ENCODE measurements around the gene CFAP65. TPM values are rescaled to one million over a fixed set of nuclear protein-coding genes. Genes with fewer than 3 reads are reported as not detected.

The CFAP65 gene
- polyA plus RNA-seq, 1 donor (not counting 4 experiments of a cell fraction or from before 2014, with no cell fraction given) = not detected

DNA sequence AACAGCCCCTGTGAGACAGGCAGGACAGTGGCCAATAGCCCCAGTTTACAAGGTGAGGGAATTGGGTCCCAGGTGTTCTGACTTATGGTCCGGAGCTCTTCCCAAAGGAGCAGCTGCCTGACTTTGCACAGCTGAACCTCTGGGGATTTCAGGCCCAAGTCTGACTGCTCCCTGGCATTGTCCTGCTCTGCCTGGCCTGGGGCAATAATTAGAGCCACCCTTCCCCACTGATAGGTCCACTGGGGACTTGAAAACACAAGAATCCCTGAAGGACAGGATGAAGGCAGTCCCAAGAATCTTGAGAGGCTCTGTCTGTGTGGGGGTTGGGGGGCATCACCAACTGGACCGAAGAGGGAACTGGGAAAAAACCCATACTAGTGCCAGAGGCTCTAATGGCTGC is 52.7 kb downstream of the CFAP65 start:
- Histone ChIP-seq H3K9me1 (ENCODE audit: control insufficient read depth, extremely low read depth, insufficient read depth, low read length) (no peaks in the 10 kb centered on the region), H4K20me1 (ENCODE audit: control insufficient read depth, extremely low read depth, insufficient read depth, low read length) (no peaks in the 10 kb centered on the region), H3K4me1 (ENCODE audit: control insufficient read depth, extremely low read depth, insufficient read depth, low read length) (peaks cover 2% of the 10 kb centered on the region), H3K9me3 (ENCODE audit: control insufficient read depth, low read depth, low read length) (no peaks in the 10 kb centered on the region), H3K27me3 (ENCODE audit: control insufficient read depth, extremely low read depth, insufficient read depth, low read length) (peaks cover 99% of the 10 kb centered on the region), H3K4me2 (ENCODE audit: control insufficient read depth, extremely low read depth, insufficient read depth, low read depth, low read length) (no peak overlapping the region), H2AFZ (ENCODE audit: control insufficient read depth, low read length) (no peak overlapping the region), H3K4me3 (ENCODE audit: control insufficient read depth in 2 of 3, extremely low read depth in 1 of 3, insufficient read depth in 2 of 3, low read depth in 1 of 3, low read length in 3 of 3) (no peak overlapping the region), H3K36me3 (ENCODE audit: control insufficient read depth in 2 of 2, extremely low read depth in 1 of 2, insufficient read depth in 2 of 2, low read length in 2 of 2) (no peaks in the 10 kb centered on the region), H3K27ac (ENCODE audit: control insufficient read depth, insufficient read depth, low read length) (no peak overlapping the region), H3K9ac (ENCODE audit: control insufficient read depth, extremely low read depth, insufficient read depth, low read length) (no peak overlapping the region), H3K79me2 (ENCODE audit: control insufficient read depth, insufficient read depth, low read length) (no peaks in the 10 kb centered on the region)
- dilution Hi-C loops (cut with MboI; ENCODE audit: extremely low pct_ligation_motif_present, low sequenced_read_pairs) = no loop called here
- TF ChIP-seq, protein P1, sequence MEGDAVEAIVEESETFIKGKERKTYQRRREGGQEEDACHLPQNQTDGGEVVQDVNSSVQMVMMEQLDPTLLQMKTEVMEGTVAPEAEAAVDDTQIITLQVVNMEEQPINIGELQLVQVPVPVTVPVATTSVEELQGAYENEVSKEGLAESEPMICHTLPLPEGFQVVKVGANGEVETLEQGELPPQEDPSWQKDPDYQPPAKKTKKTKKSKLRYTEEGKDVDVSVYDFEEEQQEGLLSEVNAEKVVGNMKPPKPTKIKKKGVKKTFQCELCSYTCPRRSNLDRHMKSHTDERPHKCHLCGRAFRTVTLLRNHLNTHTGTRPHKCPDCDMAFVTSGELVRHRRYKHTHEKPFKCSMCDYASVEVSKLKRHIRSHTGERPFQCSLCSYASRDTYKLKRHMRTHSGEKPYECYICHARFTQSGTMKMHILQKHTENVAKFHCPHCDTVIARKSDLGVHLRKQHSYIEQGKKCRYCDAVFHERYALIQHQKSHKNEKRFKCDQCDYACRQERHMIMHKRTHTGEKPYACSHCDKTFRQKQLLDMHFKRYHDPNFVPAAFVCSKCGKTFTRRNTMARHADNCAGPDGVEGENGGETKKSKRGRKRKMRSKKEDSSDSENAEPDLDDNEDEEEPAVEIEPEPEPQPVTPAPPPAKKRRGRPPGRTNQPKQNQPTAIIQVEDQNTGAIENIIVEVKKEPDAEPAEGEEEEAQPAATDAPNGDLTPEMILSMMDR (optimal IDR thresholded peaks at IDR 0.05 in 1 of 3, IDR thresholded peaks at IDR 0.05 in 1 of 3, conservative IDR thresholded peaks at IDR 0.05 in 1 of 3; ENCODE audit: extremely low read depth in 1 of 3, insufficient read depth in 2 of 3, low read length in 3 of 3) = no peak
- TF ChIP-seq EZH2 (IDR thresholded peaks at IDR 0.05; ENCODE audit: low read length) = no peak
- FAIRE-seq = no peak
- no peak for DNase-seq (ENCODE audit: low read depth, low spot score)

DNA sequence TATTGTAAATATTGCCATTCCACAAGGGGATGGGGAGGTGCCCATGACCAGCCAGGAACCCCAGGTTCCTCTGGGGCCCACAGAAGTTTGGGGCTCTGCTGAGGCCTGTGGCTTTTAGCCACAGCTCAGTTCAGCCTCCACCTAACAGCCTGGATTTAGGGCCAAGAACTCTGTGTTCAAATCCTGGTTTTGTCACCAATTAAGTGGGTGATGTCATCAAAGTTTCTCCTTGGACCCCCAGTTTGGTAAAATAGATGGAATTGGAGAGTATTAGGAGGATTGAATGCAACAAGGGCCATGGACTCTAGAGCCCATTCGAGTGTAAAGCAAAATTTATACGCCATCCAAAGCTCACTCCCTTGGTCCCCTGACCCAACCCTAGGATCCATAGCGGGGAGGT is 53.2 kb downstream of the CFAP65 start:
- Histone ChIP-seq H3K9me3 (ENCODE audit: control insufficient read depth, low read depth, low read length) (no peaks in the 10 kb centered on the region), H3K4me1 (ENCODE audit: control insufficient read depth, extremely low read depth, insufficient read depth, low read length) (no peaks in the 10 kb centered on the region), H3K79me2 (ENCODE audit: control insufficient read depth, insufficient read depth, low read length) (no peaks in the 10 kb centered on the region), H3K9me1 (ENCODE audit: control insufficient read depth, extremely low read depth, insufficient read depth, low read length) (no peaks in the 10 kb centered on the region), H4K20me1 (ENCODE audit: control insufficient read depth, extremely low read depth, insufficient read depth, low read length) (no peaks in the 10 kb centered on the region), H3K4me3 (ENCODE audit: control insufficient read depth in 2 of 3, extremely low read depth in 1 of 3, insufficient read depth in 2 of 3, low read depth in 1 of 3, low read length in 3 of 3) (no peak overlapping the region), H3K27ac (ENCODE audit: control insufficient read depth, insufficient read depth, low read length) (no peak overlapping the region), H2AFZ (ENCODE audit: control insufficient read depth, low read length) (no peak overlapping the region), H3K9ac (ENCODE audit: control insufficient read depth, extremely low read depth, insufficient read depth, low read length) (no peak overlapping the region), H3K4me2 (ENCODE audit: control insufficient read depth, extremely low read depth, insufficient read depth, low read depth, low read length) (no peak overlapping the region), H3K36me3 (ENCODE audit: control insufficient read depth in 2 of 2, extremely low read depth in 1 of 2, insufficient read depth in 2 of 2, low read length in 2 of 2) (no peaks in the 10 kb centered on the region), H3K27me3 (ENCODE audit: control insufficient read depth, extremely low read depth, insufficient read depth, low read length) (peaks cover 99% of the 10 kb centered on the region)
- DNase-seq (ENCODE audit: low read depth, low spot score) (no peak), FAIRE-seq (no peak)
- dilution Hi-C loops (cut with MboI; ENCODE audit: extremely low pct_ligation_motif_present, low sequenced_read_pairs) = no loop called here
- TF ChIP-seq EZH2 (IDR thresholded peaks at IDR 0.05; ENCODE audit: low read length) = no peak
- TF ChIP-seq, protein P1 (optimal IDR thresholded peaks at IDR 0.05 in 1 of 3, IDR thresholded peaks at IDR 0.05 in 1 of 3, conservative IDR thresholded peaks at IDR 0.05 in 1 of 3; ENCODE audit: extremely low read depth in 1 of 3, insufficient read depth in 2 of 3, low read length in 3 of 3) = no peak

Data from keratinocyte (primary cell).